IMR-90 (cell line): ENCODE results near the gene FRMD3. TPM values are rescaled to one million over a fixed set of nuclear protein-coding genes. Genes with fewer than 3 reads are reported as not detected.

Experiments used
- ATAC-seq: fragments of 200-7000 bp; cut with Tn5 transposase; 2 replicates; pipeline ENCODE4 v1.9.1; 2020; ENCODE audit warnings: low read depth, mild to moderate bottlenecking, moderate library complexity
- BruUV-seq: library from RNA; stranded (reverse); fragments of 400-500 nt; replicated peaks from 2 replicates; lab custom pipeline; 2021; lab: Mats Ljungman, UMichigan
- CTCF ChIA-PET: fragments of 300-600 bp; formaldehyde crosslinking; extraction: SDS; loops from one replicate; lab custom pipeline; 2021; ENCODE audit warnings: antibody characterized with exemption; lab: Yijun Ruan, JAX
- POLR2A ChIA-PET: fragments of 300-600 bp; sonication (Branson Sonifier 250); formaldehyde crosslinking; loops from one replicate; lab custom pipeline; 2022; ENCODE audit warnings: antibody characterized with exemption; ENCODE audit not compliant: unreplicated experiment; lab: Charles Lee
- DNase-seq: peaks from one replicate; pipeline ENCODE4 v3.0.0; 2013
- H2AFZ ChIP-seq: replicated peaks from 2 replicates; pipeline ENCODE3; 2013; ENCODE audit warnings: low read length, mild to moderate bottlenecking; ENCODE audit not compliant: poor library complexity
- H2AK5ac ChIP-seq: 2 replicates; pipeline ENCODE4 v1.6.1; 2013; ENCODE audit warnings: low read depth, low read length, inconsistent platforms
- H2AK9ac ChIP-seq: replicated peaks from 2 replicates; pipeline ENCODE3; 2013; ENCODE audit warnings: mild to moderate bottlenecking, low read depth, low read length, moderate library complexity; ENCODE audit not compliant: poor library complexity
- H2BK120ac ChIP-seq: 2 replicates; pipeline ENCODE4 v1.6.1; 2013; ENCODE audit warnings: low read depth, low read length, inconsistent platforms
- H2BK15ac ChIP-seq: 3 replicates; pipeline ENCODE4 v1.6.1; 2013; ENCODE audit warnings: low read depth, low read length, inconsistent platforms
- H2BK20ac ChIP-seq: 2 replicates; pipeline ENCODE4 v1.6.1; 2013; ENCODE audit warnings: low read depth, mild to moderate bottlenecking, inconsistent platforms, low read length, moderate library complexity
- H2BK5ac ChIP-seq: 2 replicates; pipeline ENCODE4 v1.6.1; 2013; ENCODE audit warnings: mild to moderate bottlenecking, low read depth, low read length, inconsistent platforms; ENCODE audit not compliant: poor library complexity, severe bottlenecking
- H3K14ac ChIP-seq: replicated peaks from 2 replicates; pipeline ENCODE4 v1.6.1; 2013; ENCODE audit warnings: low read depth, low read length, inconsistent platforms
- H3K18ac ChIP-seq: 2 replicates; pipeline ENCODE4 v1.6.1; 2013; ENCODE audit warnings: low read depth, low read length, control low read depth
- H3K23ac ChIP-seq: 2 replicates; pipeline ENCODE4 v1.6.1; 2013; ENCODE audit warnings: low read depth, low read length, inconsistent platforms
- H3K27ac ChIP-seq: 2 replicates; pipeline ENCODE4 v1.5.1; 2013; ENCODE audit warnings: mild to moderate bottlenecking, control low read depth, low read length; ENCODE audit not compliant: insufficient read depth
- H3K27me3 ChIP-seq: 2 replicates; pipeline ENCODE4 v1.6.1; 2013; ENCODE audit warnings: low read length; ENCODE audit not compliant: control insufficient read depth, insufficient read depth
- H3K36me3 ChIP-seq: 2 replicates; pipeline ENCODE4 v1.6.1; 2013; ENCODE audit warnings: low read length, mixed read lengths; ENCODE audit not compliant: control insufficient read depth, insufficient read depth
- H3K4ac ChIP-seq: 2 replicates; pipeline ENCODE4 v1.6.1; 2013; ENCODE audit warnings: low read depth, low read length, inconsistent platforms
- H3K4me1 ChIP-seq: 2 replicates; pipeline ENCODE4 v1.6.1; 2013; ENCODE audit warnings: low read length, mixed read lengths; ENCODE audit not compliant: control insufficient read depth, insufficient read depth
- H3K4me2 ChIP-seq: 2 replicates; pipeline ENCODE4 v1.6.1; 2013; ENCODE audit warnings: low read depth, mild to moderate bottlenecking, control low read depth, low read length, moderate library complexity
- H3K4me3 ChIP-seq: 2 replicates; pipeline ENCODE4 v1.5.1; 2013; ENCODE audit warnings: low read depth, mild to moderate bottlenecking, control low read depth, low read length, moderate library complexity; ENCODE audit not compliant: insufficient read depth
- H3K56ac ChIP-seq: 2 replicates; pipeline ENCODE4 v1.6.1; 2013; ENCODE audit warnings: low read length, inconsistent platforms; ENCODE audit not compliant: insufficient read depth; ENCODE audit errors: extremely low read depth
- H3K79me1 ChIP-seq, 2 experiments: 2 replicates each; pipeline ENCODE4 v1.6.1; 2013; ENCODE audit warnings: low read length in 2 of 2, inconsistent platforms in 1 of 2, low read depth in 1 of 2
- H3K9ac ChIP-seq: 2 replicates; pipeline ENCODE4 v1.6.1; 2013; ENCODE audit warnings: low read depth, low read length, control low read depth
- H3K9me1 ChIP-seq: 2 replicates; pipeline ENCODE4 v1.6.1; 2013; ENCODE audit warnings: low read length, inconsistent platforms; ENCODE audit not compliant: insufficient read depth
- H3K9me3 ChIP-seq: 2 replicates; pipeline ENCODE4 v1.6.1; 2013; ENCODE audit warnings: low read length; ENCODE audit not compliant: control insufficient read depth, insufficient read depth
- H4K20me1 ChIP-seq: 2 replicates; pipeline ENCODE4 v1.6.1; 2013; ENCODE audit warnings: low read length, inconsistent platforms; ENCODE audit not compliant: insufficient read depth
- H4K5ac ChIP-seq: 2 replicates; pipeline ENCODE4 v1.6.1; 2013; ENCODE audit warnings: mild to moderate bottlenecking, low read depth, low read length, control low read depth
- H4K8ac ChIP-seq, 2 experiments: 2 replicates each; pipeline ENCODE4 v1.6.1; 2013; ENCODE audit warnings: low read depth in 2 of 2, low read length in 2 of 2, control low read depth in 1 of 2, inconsistent platforms in 1 of 2
- H4K91ac ChIP-seq: 2 replicates; pipeline ENCODE4 v1.6.1; 2013; ENCODE audit warnings: low read depth, low read length, inconsistent platforms; ENCODE audit not compliant: insufficient read depth
- RCOR1 ChIP-seq: IDR thresholded peaks from 2 replicates; pipeline ENCODE4 v1.6.1; 2012; ENCODE audit warnings: mild to moderate bottlenecking, low read length, improper control_type of control experiment; ENCODE audit not compliant: insufficient replicate concordance
- WGBS, 2 experiments: methylation state at CpG; one replicate each; pipeline versions ENCODE4 v1.1.5 to v1.1.7; 2013; ENCODE audit warnings: missing lambda C conversion rate in 2 of 2; ENCODE audit not compliant: insufficient read length in 1 of 2; ENCODE audit errors: extremely low coverage in 2 of 2; 5-methylcytosine and 5-hydroxymethylcytosine counted together
- dilution Hi-C: fragments of 300-500 bp; cut with HindIII; formaldehyde crosslinking; loops from one replicate; pipeline ENCODE4 v1.14.3; 2018; ENCODE audit warnings: low sequenced_read_pairs; ENCODE audit not compliant: unreplicated experiment
- in situ Hi-C: fragments of 300-500 bp; cut with MboI; formaldehyde crosslinking; loops from 3 replicates; pipeline ENCODE4 v1.14.3; 2019; ENCODE audit warnings: low sequenced_read_pairs, inconsistent platforms, mixed read lengths
- intact Hi-C: fragments of 100-400 bp; cut with micrococcal nuclease; formaldehyde crosslinking; loops from 2 replicates; pipeline ENCODE4 v1.10.0; 2022
- polyA plus RNA-seq, 3 experiments: library from polyadenylated mRNA; depleted of rRNA; stranded (reverse); fragments of >200 nt; gene quantifications; 2 replicates each; pipeline ENCODE4 v1.2.3, GENCODE V29; 2012; ENCODE audit warnings: low replicate concordance in 1 of 3
- total RNA-seq: library from RNA; depleted of rRNA; stranded (reverse); fragments of >200 nt; gene quantifications from 2 replicates; pipeline ENCODE4 v1.2.3, GENCODE V29; 2012

Gene FRMD3
- total and polyA plus RNA-seq, 2 of the 4 experiments (the other 2 are of a cell fraction): 0.02 to 0.18 TPM

GRCh38 chr9:83299571-83299970 is 238.6 kb downstream of the FRMD3 start:
- H3K56ac ChIP-seq: no peak overlapping the region
- no peak overlapping the region for H2BK20ac ChIP-seq
- ChIA-PET POLR2A (interaction anchor here (0.5 kb wide), 1 partner anchor 13 kb away, joined by 3 read pairs; no protein-coding TSS in a partner anchor), CTCF (no interaction called here)
- peaks cover 5% of the 10 kb centered on the region; the same call in 1 of the 2 replicates for H3K9me3 ChIP-seq
- H4K20me1 ChIP-seq: no peaks in the 10 kb centered on the region
- no peak overlapping the region for H3K14ac ChIP-seq
- no peaks in the 10 kb centered on the region for H3K27me3 ChIP-seq
- H4K5ac ChIP-seq: no peak overlapping the region
- in situ Hi-C loops (no loop called here), intact Hi-C loops (no loop called here), dilution Hi-C loops (no loop called here)
- no peak overlapping the region for H2BK15ac ChIP-seq
- H3K36me3 ChIP-seq: no peaks in the 10 kb centered on the region
- H3K18ac ChIP-seq: no peak overlapping the region
- no peak overlapping the region for H3K4me2 ChIP-seq
- no peaks in the 10 kb centered on the region for H3K4me1 ChIP-seq
- H4K8ac ChIP-seq: no peak overlapping the region
- no CpG with 5 or more reads among the region's 6 CpGs for WGBS, 2 experiments
- no peak overlapping the region for H3K27ac ChIP-seq
- no peak overlapping the region for H3K23ac ChIP-seq
- DNase-seq: no peak
- H2AK9ac ChIP-seq: no peak overlapping the region
- H3K79me1 ChIP-seq: no peaks in the 10 kb centered on the region
- H3K4me3 ChIP-seq: no peak overlapping the region
- H4K91ac ChIP-seq: no peak overlapping the region
- H2AFZ ChIP-seq: no peak overlapping the region
- H2AK5ac ChIP-seq: no peak overlapping the region
- H3K9me1 ChIP-seq: no peaks in the 10 kb centered on the region
- no peak for ATAC-seq
- H3K4ac ChIP-seq: no peak overlapping the region
- H3K9ac ChIP-seq: no peak overlapping the region
- no TSS peak for BruUV-seq
- H2BK120ac ChIP-seq: no peak overlapping the region
- no peak overlapping the region for H2BK5ac ChIP-seq
- no peak for TF ChIP-seq RCOR1
